GM12864 (cell line): ENCODE measurements around the gene EEF2KMT.
A peak's percentile ranks its signal among the peaks of the same experiment; 100 is the strongest.

Experiments used
- DNase-seq: peaks from one replicate; pipeline ENCODE4 v3.0.0-alpha.2; 2011; ENCODE audit warnings: low read depth
- H3K4me3 ChIP-seq: 2 replicates; pipeline ENCODE4 v1.5.1; 2011; ENCODE audit warnings: mild to moderate bottlenecking, low read depth, low read length, control low read depth
- CTCF ChIP-seq: IDR thresholded peaks from 2 replicates; pipeline ENCODE4 v1.5.1; 2011; ENCODE audit warnings: low read depth, mild to moderate bottlenecking, moderate library complexity, low read length, control low read depth, inconsistent platforms; ENCODE audit errors: missing control alignments

The EEF2KMT gene

GRCh38 chr16:5060073-5060641 lies 37.4 kb downstream of the EEF2KMT start:
- H3K4me3 ChIP-seq = no peak overlapping the region
- DNase-seq = no peak
- no peak for TF ChIP-seq CTCF

GRCh38 chr16:5059386-5060072 lies 38.1 kb downstream of the EEF2KMT start:
- no peak for DNase-seq
- H3K4me3 ChIP-seq = no peak overlapping the region
- no peak for TF ChIP-seq CTCF

- H3K4me3 ChIP-seq = no peak overlapping the region
- no peak for DNase-seq
- TF ChIP-seq CTCF = peak; percentile 17
Observed at GRCh38 chr16:5058476-5058875, 39.1 kb downstream of the EEF2KMT start.

GRCh38 chr16:5056352-5056751 lies 41.2 kb downstream of the EEF2KMT start:
- peak; percentile 81 for TF ChIP-seq CTCF
- no peak for DNase-seq
- no peak overlapping the region for H3K4me3 ChIP-seq

GRCh38 chr16:5054876-5055865 lies 42.4 kb downstream of the EEF2KMT start:
- no peak for DNase-seq
- no peak overlapping the region for H3K4me3 ChIP-seq
- TF ChIP-seq CTCF = no peak

GRCh38 chr16:5046914-5047313 lies 50.7 kb downstream of the EEF2KMT start:
- TF ChIP-seq CTCF = no peak
- H3K4me3 ChIP-seq = no peak overlapping the region
- DNase-seq = no peak
